Mesothelial cell of epicardium (in vitro differentiated cells): Measurements from ENCODE around the gene TLCD3B. TPM values are rescaled to one million over a fixed set of nuclear protein-coding genes. Genes with fewer than 3 reads are reported as not detected.

Source experiments
- DNase-seq, 2 experiments: peaks; one replicate each; pipeline ENCODE4 v3.0.0; 2021; ENCODE audit warnings: low spot score in 2 of 2; ENCODE audit not compliant: unreplicated experiment in 2 of 2
- H3K27ac Mint-ChIP-seq: 2 replicates; pipeline ENCODE4 v1.8.0; 2021; ENCODE audit warnings: mixed read lengths
- H3K27me3 Mint-ChIP-seq: 2 replicates; pipeline ENCODE4 v1.8.0; 2021; ENCODE audit warnings: low read depth, mixed read lengths
- H3K36me3 Mint-ChIP-seq: 2 replicates; pipeline ENCODE4 v1.8.0; 2021; ENCODE audit warnings: mixed read lengths
- H3K4me1 Mint-ChIP-seq: 2 replicates; pipeline ENCODE4 v1.8.0; 2021; ENCODE audit warnings: mixed read lengths
- H3K4me3 Mint-ChIP-seq: 2 replicates; pipeline ENCODE4 v1.8.0; 2021; ENCODE audit warnings: mild to moderate bottlenecking, moderate library complexity, mixed read lengths
- H3K9me3 Mint-ChIP-seq: 2 replicates; pipeline ENCODE4 v1.8.0; 2021; ENCODE audit warnings: mixed read lengths
- CTCF ChIP-seq: fragments of 200-600 bp; sonication (generic); IDR thresholded peaks from one replicate; pipeline ENCODE4 v1.5.0; 2021; ENCODE audit warnings: antibody characterized with exemption; ENCODE audit not compliant: unreplicated experiment
- total RNA-seq: library from RNA; stranded (reverse); gene quantifications from 3 replicates; pipeline ENCODE4 v1.2.1, GENCODE V29; 2021

Gene TLCD3B
- total RNA-seq, 1 donor from 2014 or later: 0.72 TPM

- no peaks in the 10 kb centered on the region for H3K9me3 Mint-ChIP-seq
- no peak for DNase-seq
- H3K36me3 Mint-ChIP-seq: peaks cover 26% of the 10 kb centered on the region
- no peaks in the 10 kb centered on the region for H3K27me3 Mint-ChIP-seq
- no peak for TF ChIP-seq CTCF
- H3K4me1 Mint-ChIP-seq: peaks cover 2% of the 10 kb centered on the region
- no peak overlapping the region for H3K27ac Mint-ChIP-seq
- H3K4me3 Mint-ChIP-seq: no peak overlapping the region
Observed at GRCh38 chr16:29989111-29989858, 41.8 kb downstream of the TLCD3B start.

- H3K27ac Mint-ChIP-seq: no peak overlapping the region
- no peaks in the 10 kb centered on the region for H3K9me3 Mint-ChIP-seq
- DNase-seq: no peak
- no peak overlapping the region for H3K4me3 Mint-ChIP-seq
- peaks cover 33% of the 10 kb centered on the region for H3K36me3 Mint-ChIP-seq
- no peaks in the 10 kb centered on the region for H3K4me1 Mint-ChIP-seq
- no peaks in the 10 kb centered on the region for H3K27me3 Mint-ChIP-seq
- no peak for TF ChIP-seq CTCF
Observed at GRCh38 chr16:29988346-29989075, 42.6 kb downstream of the TLCD3B start.

GRCh38 chr16:29987371-29988085, 43.5 kb downstream of the TLCD3B start:
- Mint-ChIP-seq H3K27ac (no peak overlapping the region), H3K9me3 (no peaks in the 10 kb centered on the region), H3K36me3 (peaks cover 39% of the 10 kb centered on the region), H3K27me3 (no peaks in the 10 kb centered on the region), H3K4me3 (no peak overlapping the region), H3K4me1 (no peaks in the 10 kb centered on the region)
- DNase-seq: no peak
- no peak for TF ChIP-seq CTCF

GRCh38 chr16:29986931-29987330, 44.1 kb downstream of the TLCD3B start:
- TF ChIP-seq CTCF: no peak
- Mint-ChIP-seq H3K27ac (no peak overlapping the region), H3K4me1 (no peaks in the 10 kb centered on the region), H3K36me3 (peaks cover 44% of the 10 kb centered on the region), H3K27me3 (no peaks in the 10 kb centered on the region), H3K4me3 (no peak overlapping the region), H3K9me3 (no peaks in the 10 kb centered on the region)
- DNase-seq: no peak

GRCh38 chr16:29986231-29986630, 44.8 kb downstream of the TLCD3B start:
- no peak overlapping the region for H3K4me3 Mint-ChIP-seq
- no peaks in the 10 kb centered on the region for H3K9me3 Mint-ChIP-seq
- DNase-seq: no peak
- H3K4me1 Mint-ChIP-seq: no peaks in the 10 kb centered on the region
- H3K36me3 Mint-ChIP-seq: peaks cover 44% of the 10 kb centered on the region
- TF ChIP-seq CTCF: no peak
- no peaks in the 10 kb centered on the region for H3K27me3 Mint-ChIP-seq
- no peak overlapping the region for H3K27ac Mint-ChIP-seq
